ENCODE measurements around the gene CNIH3.

DNA sequence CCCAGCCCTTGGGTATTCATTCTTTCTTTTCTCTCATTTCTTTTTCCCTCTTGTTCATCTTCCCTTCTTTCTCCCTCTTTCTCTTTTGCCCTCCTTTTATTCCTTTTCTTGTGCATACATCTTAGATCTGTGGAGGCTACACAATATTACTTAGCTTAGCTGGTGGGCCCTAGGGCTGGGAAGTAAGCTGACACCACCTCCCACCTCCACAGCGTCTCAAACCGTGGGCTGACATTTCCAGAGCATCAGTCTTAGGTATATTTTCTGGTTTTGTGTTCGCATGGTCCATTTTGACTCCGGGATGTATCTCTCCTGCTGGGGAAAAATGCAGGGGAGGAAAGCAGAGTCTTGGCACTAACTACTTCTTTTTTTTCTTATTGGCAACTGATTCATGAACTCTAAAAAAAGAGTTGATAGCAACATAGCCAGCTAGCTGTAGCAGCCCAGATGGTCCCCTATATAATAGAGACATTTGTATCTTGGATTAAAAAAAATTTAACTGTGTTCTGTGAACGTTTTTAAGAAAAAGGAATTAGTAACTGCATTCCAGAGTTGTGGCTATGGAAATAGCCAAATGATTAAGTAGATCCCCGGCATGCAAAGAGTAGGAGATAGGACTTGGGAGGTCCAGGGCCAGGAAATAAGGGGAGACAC lies 15.5 kb downstream of the CNIH3 start:
- TF ChIP-seq, protein P1, sequence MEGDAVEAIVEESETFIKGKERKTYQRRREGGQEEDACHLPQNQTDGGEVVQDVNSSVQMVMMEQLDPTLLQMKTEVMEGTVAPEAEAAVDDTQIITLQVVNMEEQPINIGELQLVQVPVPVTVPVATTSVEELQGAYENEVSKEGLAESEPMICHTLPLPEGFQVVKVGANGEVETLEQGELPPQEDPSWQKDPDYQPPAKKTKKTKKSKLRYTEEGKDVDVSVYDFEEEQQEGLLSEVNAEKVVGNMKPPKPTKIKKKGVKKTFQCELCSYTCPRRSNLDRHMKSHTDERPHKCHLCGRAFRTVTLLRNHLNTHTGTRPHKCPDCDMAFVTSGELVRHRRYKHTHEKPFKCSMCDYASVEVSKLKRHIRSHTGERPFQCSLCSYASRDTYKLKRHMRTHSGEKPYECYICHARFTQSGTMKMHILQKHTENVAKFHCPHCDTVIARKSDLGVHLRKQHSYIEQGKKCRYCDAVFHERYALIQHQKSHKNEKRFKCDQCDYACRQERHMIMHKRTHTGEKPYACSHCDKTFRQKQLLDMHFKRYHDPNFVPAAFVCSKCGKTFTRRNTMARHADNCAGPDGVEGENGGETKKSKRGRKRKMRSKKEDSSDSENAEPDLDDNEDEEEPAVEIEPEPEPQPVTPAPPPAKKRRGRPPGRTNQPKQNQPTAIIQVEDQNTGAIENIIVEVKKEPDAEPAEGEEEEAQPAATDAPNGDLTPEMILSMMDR (IDR thresholded peaks at IDR 0.05), result no peak
- no peak for TF ChIP-seq POLR2A (IDR thresholded peaks at IDR 0.05)
- no peak for TF ChIP-seq POLR2AphosphoS5 (IDR thresholded peaks at IDR 0.05)

All from breast epithelium (tissue), 3 donors.